Inflammatory macrophage treated with lipopolysaccharide for 1 hour (primary cell): ENCODE data around the gene BORCS6.

ENCODE experiments used
- DNase-seq, 2 donors: peaks; one replicate each; pipeline ENCODE4 v3.0.0-alpha.2; 2020 to 2022

The BORCS6 gene

GRCh38 chr17:8210761-8211458 is 20.9 kb upstream of the BORCS6 start:
- DNase-seq: no peak

DNA sequence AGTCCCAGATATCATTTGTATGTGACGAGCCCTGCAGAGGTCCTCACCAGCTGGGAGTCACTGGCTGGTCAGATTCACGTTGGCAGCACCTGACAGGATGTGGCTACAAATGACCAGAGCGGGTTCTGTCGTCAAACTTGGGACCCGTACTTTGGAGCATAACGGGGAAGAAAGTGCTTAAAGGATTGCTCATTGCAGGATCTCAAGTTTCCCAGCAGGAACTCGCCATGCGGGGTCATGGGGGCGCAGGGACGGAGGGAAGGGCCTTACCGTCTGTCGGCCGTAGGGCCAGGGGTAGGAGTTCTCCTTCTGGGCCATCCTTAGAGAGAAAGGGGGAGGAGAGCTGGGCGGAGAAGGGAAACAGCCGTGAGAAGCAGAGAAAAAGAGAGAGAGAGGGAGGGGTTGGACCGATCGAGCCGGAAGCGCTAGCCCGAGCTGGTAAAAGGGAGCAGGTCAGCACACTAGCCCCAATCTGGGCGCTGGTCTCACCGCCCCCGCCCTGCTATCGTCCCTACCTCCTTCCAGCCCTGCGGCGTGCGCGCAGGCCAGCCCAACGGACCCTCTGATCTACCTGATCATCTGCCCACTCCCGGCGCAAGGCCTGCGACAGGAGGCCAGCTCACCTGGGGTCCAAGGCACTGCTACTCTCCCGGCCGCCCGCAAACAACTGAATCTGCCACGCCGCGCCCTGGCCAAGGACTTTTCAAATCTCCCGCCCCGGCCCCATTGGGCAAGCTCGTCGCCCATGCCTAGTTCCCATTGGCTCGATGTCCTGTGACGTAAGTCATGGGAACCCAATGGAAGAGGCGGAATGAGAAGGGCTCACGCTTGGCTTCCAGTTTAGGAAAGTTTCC is 20.2 kb upstream of the BORCS6 start, which contains the start of gene AURKB:
Gene AURKB, minus strand, starts transcription at position 669 of the 854 bp plus-strand sequence. Its CDS starts 351 bp downstream, at position 318.
- DNase-seq: peak; percentile 97 to 98

GRCh38 chr17:8206536-8206935 is 16.6 kb upstream of the BORCS6 start:
- no peak for DNase-seq

- no peak for DNase-seq
Measured at GRCh38 chr17:8204761-8205555, 15.0 kb upstream of the BORCS6 start.

- peak; percentile 84 to 88 for DNase-seq
Measured at GRCh38 chr17:8192070-8192815, 2.3 kb upstream of the BORCS6 start.

GRCh38 chr17:8190506-8190905 is 526 bp upstream of the BORCS6 start:
- no peak for DNase-seq

DNA sequence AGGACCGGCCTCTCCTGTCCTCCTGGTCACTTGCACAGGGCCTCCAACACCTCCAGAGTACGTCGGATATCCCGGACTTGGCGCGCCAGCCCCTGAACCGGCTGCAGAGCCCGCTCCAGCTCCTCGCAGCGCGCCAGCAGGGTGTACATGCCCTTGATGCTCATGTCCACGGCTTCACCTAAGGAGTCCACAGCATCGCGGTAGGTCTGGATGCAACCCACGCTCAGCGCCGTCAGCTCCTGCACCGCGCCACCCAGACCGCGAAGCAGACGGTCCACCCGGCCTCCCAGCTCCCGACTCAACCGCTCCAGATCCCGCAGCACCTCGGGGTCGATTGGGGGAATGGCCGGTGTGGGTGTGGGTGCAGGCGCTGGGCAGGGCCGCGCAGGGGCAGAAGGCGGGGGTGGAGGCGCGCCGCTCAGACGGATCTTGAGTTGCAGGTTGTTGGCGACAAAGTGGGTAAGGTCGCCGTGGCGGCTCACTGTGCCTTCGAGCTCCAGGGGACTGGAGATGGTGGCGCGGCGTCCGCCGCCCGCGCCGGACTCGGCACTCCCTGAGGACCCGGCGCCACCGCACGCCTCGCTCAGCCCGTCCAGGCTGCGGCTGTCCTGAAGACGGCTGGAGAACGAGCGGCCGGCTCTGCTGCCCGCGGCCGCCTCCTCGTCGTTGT is 804 bp downstream of the BORCS6 start:
- no peak for DNase-seq

GRCh38 chr17:8188263-8188839 is 1.6 kb downstream of the BORCS6 start:
- DNase-seq: no peak

DNA sequence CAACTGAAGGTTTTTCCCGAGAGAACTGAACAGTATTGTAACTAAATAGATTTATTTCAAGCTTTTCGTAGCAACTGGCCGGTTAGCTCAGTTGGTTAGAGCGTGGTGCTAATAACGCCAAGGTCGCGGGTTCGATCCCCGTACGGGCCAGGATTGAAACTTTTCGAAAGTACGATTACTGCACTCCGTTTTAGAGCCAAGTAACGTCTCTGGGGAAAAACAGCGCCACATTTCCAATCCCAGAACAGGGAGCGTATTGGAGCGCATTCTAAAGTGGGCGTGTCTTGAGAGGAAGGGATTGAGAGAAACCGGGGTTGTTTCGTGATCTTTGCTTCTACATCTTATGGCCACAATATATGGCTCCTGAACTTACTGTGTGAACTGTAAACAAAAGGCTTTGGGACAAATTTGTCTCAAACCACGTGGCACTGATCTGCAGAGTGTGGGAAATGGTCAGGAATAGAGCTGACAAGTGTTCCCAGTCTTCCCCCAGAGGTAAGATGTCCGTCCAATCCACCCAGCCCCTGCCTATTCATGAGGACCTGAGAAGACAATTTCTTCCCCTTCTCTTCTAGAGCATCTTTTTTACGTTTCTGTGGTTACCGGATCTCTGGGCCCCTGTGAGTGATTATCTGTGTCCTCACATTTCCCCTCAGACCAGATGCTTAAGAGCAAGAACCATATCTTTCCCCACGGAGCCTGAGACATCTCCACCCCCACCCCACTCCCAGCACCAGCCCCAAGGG is 2.3 kb downstream of the BORCS6 start:
- peak; percentile 99 to 100 for DNase-seq

- DNase-seq: peak; percentile 87 to 92
Measured at GRCh38 chr17:8186787-8187516, 3.0 kb downstream of the BORCS6 start.

DNA sequence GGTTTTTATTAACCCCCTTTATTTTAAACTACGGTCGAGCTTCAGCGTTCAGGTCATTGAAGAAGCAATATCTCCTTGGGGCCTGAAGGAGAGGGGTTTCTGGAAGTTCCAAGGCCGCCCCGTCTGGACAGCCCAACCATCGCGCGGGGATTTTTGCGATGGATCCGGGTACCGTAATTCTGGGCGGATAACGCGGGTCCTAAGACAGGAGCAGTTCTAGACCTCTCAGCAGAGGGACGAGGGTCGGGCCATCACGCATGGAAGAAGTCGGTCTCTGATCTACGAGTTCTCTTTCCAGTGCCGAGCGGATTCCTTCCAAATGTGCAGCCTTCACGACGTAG is 3.6 kb downstream of the BORCS6 start:
- no peak for DNase-seq

GRCh38 chr17:8185582-8186445 is 4.2 kb downstream of the BORCS6 start:
- DNase-seq: peak; percentile 47 to 92

DNA sequence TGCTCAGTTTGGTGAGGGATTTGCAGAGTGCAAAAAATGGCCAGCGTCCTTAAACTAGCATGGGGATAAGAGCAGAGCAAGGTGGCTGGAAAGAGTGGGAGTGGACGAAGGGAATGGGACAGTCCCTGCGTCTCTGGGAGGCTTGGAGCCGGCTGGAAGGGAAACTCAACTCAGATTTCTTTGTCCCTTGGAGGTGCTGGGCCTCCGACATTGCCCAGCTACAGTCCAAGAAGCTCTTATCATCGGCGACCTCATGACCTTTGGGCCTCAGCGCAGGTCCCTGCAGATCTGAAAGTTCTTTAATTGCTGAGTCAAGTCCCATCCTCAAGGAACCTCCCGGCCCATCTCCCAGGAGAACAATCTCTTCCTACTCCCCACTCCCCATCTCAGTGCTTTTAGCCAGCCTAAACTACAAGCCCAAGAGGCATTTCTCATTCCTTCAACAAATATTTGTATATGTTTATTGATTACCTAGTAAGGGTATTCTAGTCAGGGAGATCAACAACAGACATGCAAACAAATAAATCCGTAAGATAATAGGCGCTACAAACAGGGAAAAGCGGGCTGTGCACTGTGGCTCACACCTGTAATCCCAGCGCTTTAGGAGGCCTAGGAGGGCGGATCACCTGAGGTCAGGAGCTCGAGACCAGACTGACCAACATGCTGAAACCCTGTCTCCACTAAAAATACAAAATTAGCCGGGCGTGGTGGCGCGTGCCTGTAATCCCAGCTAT is 12.8 kb downstream of the BORCS6 start:
- no peak for DNase-seq

- DNase-seq: peak; percentile 71 to 93
Measured at GRCh38 chr17:8176197-8176940, 13.6 kb downstream of the BORCS6 start, which contains the start of gene TMEM107. TSS of gene TMEM107 (minus strand) at chr17:8176380. CDS start at chr17:8176286, 94 bp downstream.

DNA sequence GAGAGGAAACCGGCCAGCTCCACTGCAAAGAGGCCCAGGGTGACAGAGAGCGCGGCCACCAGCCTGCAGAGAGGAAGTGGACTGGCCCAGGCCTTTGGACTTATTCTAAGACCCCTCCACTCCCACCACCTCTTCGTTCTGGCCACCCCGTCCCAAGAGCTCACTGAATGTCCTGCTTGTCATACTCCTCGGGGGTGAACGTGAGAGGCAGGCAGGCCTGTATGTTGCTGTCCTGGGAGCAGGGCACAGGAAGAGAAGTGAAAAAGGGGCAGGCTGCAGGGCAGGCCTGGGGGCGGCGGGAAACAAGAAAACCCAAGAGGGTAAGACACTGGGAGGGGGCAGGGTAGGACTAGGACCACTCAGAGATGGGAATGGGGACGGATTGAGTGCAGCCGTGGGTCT is 14.2 kb downstream of the BORCS6 start:
- DNase-seq: peak in 1 of 2 donors; percentile 15

GRCh38 chr17:8173871-8174322 is 16.1 kb downstream of the BORCS6 start:
- no peak for DNase-seq
